ENCODE results near the gene SHH.

The SHH gene

DNA sequence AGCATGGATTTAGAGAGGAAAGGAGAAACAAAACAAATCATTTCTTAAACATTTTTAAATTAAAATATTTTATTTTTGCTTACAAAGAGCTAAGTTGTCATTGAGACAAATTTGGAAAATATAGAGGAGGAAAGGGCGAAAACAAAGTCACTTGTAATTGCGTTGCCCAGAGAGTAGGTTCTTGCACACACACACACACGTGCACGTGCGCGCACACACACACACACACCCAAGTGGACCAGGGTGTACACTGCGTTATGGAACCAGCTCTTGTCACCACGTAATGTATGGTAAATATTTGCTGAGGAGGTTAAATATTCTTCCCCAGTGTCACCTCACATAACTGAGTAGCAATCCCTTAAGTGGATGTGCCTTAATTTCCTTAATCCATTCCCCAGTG lies 21.6 kb downstream of the SHH start:
- FAIRE-seq = no peak

- no peak for FAIRE-seq
Measured at GRCh38 chr7:155789001-155789725, 23.1 kb downstream of the SHH start.

- FAIRE-seq = no peak
Measured at GRCh38 chr7:155788616-155789000, 23.7 kb downstream of the SHH start.

GRCh38 chr7:155787171-155787851 lies 25.0 kb downstream of the SHH start:
- FAIRE-seq = no peak

- no peak for FAIRE-seq
Measured at GRCh38 chr7:155786491-155786890, 25.8 kb downstream of the SHH start.

DNA sequence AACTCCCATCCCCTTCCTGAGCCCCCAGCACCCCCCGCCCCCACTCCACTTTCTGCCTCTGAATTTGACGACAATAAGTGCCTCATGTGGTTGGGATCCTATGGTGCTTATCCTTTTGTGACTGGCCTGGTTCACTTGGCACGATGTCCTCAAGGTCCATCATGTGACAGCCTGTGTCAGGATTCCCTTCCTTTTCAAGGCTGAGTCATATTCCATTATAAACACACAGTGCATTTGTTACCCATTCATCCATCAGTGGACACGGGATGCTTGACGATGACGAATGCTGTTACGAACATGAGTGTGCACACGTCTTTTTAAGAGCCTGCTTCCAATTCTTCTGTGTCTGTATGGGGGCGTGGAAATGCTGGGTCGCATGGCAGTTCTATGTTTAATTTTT lies 26.7 kb downstream of the SHH start:
- FAIRE-seq = no peak

DNA sequence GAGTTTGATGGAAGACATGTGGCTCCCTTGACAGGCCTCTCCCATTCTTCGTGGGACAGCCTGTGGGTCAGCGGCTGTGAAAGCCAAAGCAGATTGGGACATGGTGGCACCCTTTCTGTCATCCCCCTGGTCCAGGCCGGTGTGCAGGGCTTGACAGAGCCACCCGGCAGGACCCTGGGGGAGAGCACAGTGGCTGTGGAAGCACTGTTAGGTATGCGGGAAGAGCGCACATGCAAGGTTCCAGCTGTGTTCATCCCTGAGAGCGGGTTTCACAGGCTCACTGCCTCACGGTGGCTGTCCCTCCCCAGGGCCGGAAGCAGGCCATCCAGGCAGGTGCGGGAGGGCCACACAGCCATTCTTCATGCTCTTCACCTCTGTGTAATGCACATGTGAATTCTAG lies 29.8 kb downstream of the SHH start:
- FAIRE-seq = no peak

DNA sequence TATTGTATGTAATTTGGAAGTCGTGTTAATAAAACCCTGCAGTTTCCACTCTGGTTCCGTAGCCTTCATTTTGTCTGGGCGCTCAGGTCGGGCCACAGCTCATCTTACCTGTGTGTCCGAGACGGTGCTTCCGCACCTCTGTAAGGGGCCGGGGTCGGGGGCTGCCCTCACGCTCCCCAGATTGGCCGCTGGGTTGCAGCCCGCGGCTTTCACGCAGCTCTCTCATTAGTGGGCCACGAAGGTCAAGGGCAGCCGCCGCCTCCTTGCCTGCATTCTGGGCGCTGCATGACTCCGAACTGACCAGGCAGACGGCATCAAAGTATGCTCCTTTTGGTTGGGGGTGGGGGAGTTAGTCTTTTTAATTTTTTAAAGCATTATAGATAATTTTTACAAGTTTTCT lies 30.8 kb downstream of the SHH start:
- no peak for FAIRE-seq

DNA sequence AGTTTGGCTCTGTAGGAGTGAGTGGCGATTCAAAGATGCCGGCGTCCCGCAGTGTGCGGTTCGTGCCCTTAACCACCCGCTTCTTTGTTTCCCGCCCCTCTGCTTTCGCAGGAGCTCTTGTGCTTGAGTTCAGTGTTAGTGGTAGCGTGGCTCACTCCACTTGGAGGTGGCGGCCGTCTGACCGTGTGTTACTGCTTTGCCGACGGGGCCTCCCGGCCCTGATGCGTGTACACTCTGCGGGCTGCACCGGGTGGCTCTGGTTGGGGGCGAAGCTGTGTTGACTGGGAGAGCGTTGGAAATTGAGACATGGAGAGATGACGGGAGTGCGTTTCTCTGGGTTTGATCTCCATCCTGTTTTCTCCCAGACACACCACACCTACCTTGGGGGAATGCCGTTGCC lies 31.4 kb downstream of the SHH start:
- no peak for FAIRE-seq

DNA sequence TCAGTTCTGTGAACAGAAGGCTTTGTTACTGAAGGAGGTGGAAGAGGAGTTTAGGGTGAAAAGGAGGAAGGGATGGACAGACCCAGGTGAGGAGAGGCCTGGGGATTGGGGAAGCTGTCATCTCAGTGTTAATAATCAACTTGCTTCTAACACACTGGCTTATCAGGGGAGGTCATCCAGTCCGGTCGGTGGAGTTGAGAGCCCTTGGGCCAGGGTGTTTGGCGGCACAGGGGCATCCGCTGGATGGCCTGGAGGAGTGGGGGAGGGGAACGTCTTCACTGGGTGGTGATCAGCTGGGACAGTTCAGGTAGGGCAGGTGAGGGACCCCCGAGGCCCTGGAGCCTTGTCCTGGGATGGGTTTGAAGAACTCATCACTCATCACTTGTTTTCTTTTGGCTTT lies 33.9 kb downstream of the SHH start:
- no peak for FAIRE-seq

GRCh38 chr7:155776606-155777005 lies 35.7 kb downstream of the SHH start:
- no peak for FAIRE-seq

GRCh38 chr7:155775691-155776090 lies 36.6 kb downstream of the SHH start:
- FAIRE-seq = no peak

GRCh38 chr7:155774947-155775346 lies 37.3 kb downstream of the SHH start:
- FAIRE-seq = no peak

GRCh38 chr7:155773531-155773930 lies 38.7 kb downstream of the SHH start:
- FAIRE-seq = no peak

DNA sequence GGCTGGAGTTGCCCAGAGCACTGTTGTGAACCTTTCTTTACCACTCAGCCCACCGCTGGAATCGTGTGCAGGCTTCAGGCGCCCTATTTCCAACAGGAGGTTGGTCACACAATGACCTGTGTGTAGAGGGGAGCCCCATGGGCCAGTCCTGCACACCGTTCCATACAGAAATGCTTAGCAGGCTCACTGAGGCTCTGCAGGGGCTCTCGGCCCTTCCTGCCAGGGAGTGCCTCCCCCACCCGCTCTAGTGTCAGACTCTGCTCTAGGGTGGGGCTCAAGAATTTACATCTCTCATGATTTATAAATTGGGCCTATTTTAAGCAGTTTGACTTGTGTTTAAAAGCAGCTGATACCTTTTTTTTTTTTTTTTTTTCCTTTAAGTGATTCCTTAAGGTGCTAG lies 42.0 kb downstream of the SHH start:
- FAIRE-seq = no peak

DNA sequence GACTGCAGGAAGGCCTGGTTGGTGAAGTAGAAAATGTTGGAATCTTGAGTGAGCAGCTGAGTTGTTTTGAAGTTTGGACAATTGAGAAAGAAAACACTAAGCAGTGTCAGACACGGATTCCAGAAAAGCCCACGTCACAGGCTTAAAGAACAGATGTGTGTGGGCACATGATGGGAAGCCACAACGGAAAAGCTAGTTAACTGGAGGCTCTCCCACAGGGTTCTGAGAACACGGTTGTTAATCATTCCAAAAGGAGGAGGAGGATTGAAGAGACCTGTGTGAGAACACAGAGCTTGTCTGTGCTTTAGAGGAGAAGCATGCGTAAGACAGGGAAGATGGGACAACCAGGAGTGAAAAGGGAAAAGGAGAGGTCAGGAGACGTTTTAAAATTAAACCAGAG lies 42.6 kb downstream of the SHH start:
- no peak for FAIRE-seq

- no peak for FAIRE-seq
Measured at GRCh38 chr7:155766966-155767916, 45.0 kb downstream of the SHH start.

GRCh38 chr7:155766386-155766785 lies 45.9 kb downstream of the SHH start:
- no peak for FAIRE-seq

DNA sequence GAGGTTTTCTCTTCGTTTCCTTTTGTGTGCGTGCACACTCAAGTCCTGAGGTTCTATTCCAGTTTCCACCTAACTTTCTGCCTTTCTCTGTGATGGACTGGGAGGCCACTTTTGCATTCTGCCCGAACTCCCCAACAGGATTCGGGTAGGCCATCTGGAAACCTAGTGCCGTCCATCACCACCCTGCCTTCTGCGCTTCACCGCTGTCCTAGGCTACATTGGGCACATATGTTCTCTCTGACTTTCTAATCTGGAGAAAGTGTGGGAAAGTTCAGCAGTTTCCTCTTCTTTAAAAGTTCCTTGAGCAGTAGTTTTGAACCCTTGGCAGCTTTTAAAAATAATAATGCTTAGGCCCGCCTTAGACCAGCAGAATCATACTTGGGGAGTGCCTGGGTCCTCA lies 46.8 kb downstream of the SHH start:
- no peak for FAIRE-seq

DNA sequence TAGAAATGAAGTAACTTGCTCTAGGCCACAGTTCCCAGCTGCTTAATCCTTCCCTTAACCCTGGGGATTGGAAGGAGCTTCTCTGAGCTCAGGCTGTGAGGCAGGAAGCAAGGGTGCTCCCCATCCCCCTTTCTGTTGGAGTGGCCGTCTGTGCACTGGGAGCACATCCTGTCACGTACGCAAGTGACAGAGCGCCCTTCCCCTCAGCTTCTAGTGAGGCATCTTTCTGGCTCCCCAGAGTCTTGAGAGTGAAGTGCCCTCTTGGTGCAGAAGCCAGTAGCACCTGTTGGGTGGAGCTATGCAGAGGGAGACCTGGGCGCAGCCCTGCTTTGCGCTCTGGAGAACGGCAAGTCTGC lies 47.8 kb downstream of the SHH start:
- no peak for FAIRE-seq

DNA sequence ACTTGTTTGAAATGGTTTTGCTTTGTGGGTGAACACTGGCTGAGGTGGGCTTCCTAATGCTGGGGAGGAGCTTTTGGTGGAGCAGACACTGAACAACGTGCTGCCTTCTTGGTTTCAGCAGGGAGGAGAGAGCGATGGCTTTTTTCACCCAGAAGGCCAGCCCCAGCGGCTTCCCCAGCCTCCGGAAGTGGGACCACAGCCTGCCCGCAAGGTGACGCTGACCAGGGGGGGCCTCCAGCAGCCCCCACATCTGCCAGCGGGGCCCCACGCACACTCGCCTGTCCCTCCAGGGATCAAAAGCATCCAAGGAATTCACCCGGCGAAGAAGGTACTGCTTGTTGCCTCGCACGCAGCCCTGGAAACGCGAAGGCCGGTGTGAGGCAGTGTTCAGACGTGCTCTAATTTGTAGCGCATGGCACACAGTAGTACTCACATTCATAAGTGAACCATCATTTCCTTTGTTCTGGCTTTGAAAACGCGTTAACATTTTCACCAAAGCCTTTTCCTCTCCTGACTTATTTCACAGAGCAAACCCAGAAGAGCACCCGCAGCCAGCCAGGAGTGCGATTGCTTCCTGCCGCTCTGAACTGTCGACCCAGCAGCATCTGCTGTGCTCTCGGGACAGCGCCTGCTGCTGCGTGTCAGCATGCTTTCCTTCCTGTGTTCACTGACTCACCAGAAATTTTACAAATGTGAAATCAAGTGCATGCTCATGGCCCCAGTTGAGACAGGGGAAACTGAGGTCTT lies 48.4 kb downstream of the SHH start:
- no peak for FAIRE-seq

DNA sequence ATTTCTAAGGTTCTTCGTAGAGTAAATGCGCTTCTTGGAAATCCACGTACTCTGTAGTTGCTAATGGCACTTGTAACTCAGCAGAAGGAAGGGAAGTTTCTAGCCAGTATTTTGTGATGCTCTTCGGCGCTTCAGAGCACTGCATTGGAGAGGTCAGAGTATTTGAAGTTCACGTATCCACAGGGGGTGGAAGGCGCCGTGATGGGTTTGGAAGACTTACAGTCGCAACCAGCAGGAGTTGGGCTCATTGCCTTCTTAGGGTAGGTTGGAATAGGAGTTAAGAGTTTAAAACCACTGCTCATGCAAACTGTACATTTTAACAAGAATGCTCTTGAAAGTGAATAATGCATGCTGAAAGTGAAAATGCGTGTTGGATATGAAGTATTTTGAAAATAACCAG lies 49.1 kb downstream of the SHH start:
- FAIRE-seq = no peak

DNA sequence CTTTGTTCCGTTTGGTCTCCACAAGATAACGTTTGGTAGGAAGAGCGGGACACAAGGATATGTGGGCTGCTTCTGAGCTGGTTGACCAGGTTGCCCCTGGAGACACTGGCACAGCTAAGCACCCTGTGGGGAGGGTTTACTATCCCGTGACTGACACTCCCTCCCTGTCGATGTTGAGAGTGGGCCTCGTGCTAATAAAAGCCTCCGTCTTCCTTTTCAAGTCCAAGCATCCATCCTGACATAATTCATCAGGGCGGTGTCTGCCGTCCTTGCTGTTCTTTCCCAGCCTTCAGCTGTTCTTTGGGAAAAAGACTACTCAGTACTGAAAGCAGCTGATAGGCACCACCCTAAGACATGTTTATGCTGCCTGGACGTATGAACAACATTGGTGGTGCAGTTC lies 49.6 kb downstream of the SHH start:
- FAIRE-seq = no peak

All from TTC549 (cell line).